Osteocyte (in vitro differentiated cells): ENCODE results near the gene HSP90B1. TPM values are rescaled to one million over a fixed set of nuclear protein-coding genes. Genes with fewer than 3 reads are reported as not detected.

Source experiments
- DNase-seq: peaks from one replicate; pipeline ENCODE4 v3.0.0; 2021; ENCODE audit warnings: mixed read lengths; ENCODE audit not compliant: unreplicated experiment; ENCODE audit errors: extremely low spot score
- H3K27ac Mint-ChIP-seq: one replicate; pipeline ENCODE4 v1.8.0; 2021; ENCODE audit warnings: mild to moderate bottlenecking, mixed read lengths; ENCODE audit not compliant: unreplicated experiment
- H3K27me3 Mint-ChIP-seq: one replicate; pipeline ENCODE4 v1.8.0; 2021; ENCODE audit warnings: mixed read lengths; ENCODE audit not compliant: unreplicated experiment
- H3K36me3 Mint-ChIP-seq: one replicate; pipeline ENCODE4 v1.8.0; 2021; ENCODE audit warnings: mixed read lengths; ENCODE audit not compliant: unreplicated experiment
- H3K4me1 Mint-ChIP-seq: one replicate; pipeline ENCODE4 v1.8.0; 2021; ENCODE audit warnings: mixed read lengths; ENCODE audit not compliant: unreplicated experiment
- H3K4me3 Mint-ChIP-seq: one replicate; pipeline ENCODE4 v1.8.0; 2021; ENCODE audit warnings: mild to moderate bottlenecking, moderate library complexity, mixed read lengths; ENCODE audit not compliant: unreplicated experiment
- H3K9me3 Mint-ChIP-seq: one replicate; pipeline ENCODE4 v1.8.0; 2021; ENCODE audit warnings: mixed read lengths; ENCODE audit not compliant: unreplicated experiment
- total RNA-seq: library from RNA; stranded (reverse); gene quantifications from 2 replicates; pipeline ENCODE4 v1.2.1, GENCODE V29; 2021
- TF ChIP-seq, protein P1 (sequence below): fragments of 200-600 bp; sonication (generic); IDR thresholded peaks from 2 replicates; pipeline ENCODE4 v1.5.0; 2021; ENCODE audit warnings: antibody characterized with exemption, mild to moderate bottlenecking, moderate library complexity

The HSP90B1 gene
- total RNA-seq, 1 donor from 2014 or later: 682 TPM

DNA sequence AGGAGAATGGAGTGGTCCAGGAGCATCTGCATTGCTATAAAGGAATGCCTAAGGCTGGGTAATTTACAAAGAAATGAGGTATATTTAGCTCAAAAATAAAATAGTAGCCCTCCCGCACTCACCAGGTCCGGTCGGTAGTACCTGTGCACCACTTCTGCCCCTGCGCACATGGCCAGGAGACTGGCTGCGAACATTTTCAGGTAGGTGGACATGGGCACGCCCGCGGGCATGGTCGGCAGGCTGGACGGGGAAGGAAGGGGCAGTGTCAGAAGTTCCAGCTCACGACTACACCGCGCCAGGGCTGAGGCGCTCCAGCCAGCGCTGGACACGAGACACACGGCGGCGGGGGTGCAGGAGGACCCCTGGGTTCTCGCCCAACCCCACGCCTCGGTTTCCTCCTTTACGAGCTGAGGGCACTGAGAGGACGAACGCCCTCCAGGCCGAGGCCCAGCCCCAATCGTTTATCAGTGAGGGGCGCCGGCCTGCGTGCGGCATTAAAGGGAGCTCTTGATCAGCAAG, 26.4 kb downstream of the HSP90B1 start:
- DNase-seq: no peak
- TF ChIP-seq, protein P1, sequence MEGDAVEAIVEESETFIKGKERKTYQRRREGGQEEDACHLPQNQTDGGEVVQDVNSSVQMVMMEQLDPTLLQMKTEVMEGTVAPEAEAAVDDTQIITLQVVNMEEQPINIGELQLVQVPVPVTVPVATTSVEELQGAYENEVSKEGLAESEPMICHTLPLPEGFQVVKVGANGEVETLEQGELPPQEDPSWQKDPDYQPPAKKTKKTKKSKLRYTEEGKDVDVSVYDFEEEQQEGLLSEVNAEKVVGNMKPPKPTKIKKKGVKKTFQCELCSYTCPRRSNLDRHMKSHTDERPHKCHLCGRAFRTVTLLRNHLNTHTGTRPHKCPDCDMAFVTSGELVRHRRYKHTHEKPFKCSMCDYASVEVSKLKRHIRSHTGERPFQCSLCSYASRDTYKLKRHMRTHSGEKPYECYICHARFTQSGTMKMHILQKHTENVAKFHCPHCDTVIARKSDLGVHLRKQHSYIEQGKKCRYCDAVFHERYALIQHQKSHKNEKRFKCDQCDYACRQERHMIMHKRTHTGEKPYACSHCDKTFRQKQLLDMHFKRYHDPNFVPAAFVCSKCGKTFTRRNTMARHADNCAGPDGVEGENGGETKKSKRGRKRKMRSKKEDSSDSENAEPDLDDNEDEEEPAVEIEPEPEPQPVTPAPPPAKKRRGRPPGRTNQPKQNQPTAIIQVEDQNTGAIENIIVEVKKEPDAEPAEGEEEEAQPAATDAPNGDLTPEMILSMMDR: no peak
- Mint-ChIP-seq H3K9me3 (no peaks in the 10 kb centered on the region), H3K27me3 (no peaks in the 10 kb centered on the region), H3K4me3 (peak overlapping the region; percentile 94), H3K4me1 (peaks cover 36% of the 10 kb centered on the region), H3K27ac (peak overlapping the region; percentile 100), H3K36me3 (peaks cover 24% of the 10 kb centered on the region)

DNA sequence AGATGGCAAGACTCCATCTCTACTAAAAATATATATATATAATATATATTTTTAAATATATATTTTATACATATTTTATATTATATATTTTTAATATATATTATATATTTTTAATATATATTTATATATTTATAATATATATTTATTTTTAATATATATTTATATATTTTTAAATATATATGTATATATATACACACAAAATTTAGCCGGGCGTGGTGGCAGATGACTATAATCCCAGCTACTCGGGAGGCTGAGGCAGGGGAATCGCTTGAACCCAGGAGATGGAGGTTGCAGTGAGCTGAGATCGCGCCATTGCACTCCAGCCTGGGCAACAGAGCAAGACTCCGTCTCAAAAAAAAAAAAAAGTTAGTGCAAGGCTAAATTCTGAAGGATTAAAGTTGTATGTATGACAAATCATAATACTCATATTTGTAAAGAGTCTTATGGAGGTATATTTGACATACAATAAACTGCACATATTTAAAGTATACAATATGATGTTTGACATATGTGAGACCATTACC, 27.7 kb downstream of the HSP90B1 start:
- TF ChIP-seq, protein P1: no peak
- Mint-ChIP-seq H3K27me3 (no peaks in the 10 kb centered on the region), H3K4me3 (peak overlapping the region; percentile 94), H3K36me3 (peaks cover 14% of the 10 kb centered on the region), H3K4me1 (peaks cover 36% of the 10 kb centered on the region), H3K27ac (peak overlapping the region; percentile 100), H3K9me3 (no peaks in the 10 kb centered on the region)
- DNase-seq: no peak

DNA sequence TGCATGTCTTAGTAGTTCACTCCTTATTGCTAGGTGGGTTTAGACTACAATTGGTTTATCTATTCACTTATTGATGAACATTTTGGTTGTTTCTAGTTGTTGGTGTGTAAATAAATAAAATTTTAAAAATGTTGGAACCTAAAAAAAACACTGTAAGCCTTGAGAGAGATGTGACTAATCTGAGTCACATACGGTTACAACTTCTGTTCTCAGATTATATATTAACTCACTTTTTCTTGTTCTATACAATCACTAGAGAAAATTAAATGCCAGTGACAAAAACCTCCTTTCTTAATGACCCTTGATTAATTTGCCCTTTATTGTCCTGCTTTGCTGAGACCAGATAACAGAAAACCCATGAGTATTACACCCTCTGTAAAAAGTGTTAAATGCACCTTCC, 28.4 kb downstream of the HSP90B1 start:
- no peak overlapping the region for H3K4me3 Mint-ChIP-seq
- no peaks in the 10 kb centered on the region for H3K27me3 Mint-ChIP-seq
- DNase-seq: no peak
- TF ChIP-seq, protein P1: no peak
- H3K27ac Mint-ChIP-seq: peak overlapping the region; percentile 83
- H3K36me3 Mint-ChIP-seq: peaks cover 11% of the 10 kb centered on the region
- no peaks in the 10 kb centered on the region for H3K9me3 Mint-ChIP-seq
- peaks cover 40% of the 10 kb centered on the region for H3K4me1 Mint-ChIP-seq

DNA sequence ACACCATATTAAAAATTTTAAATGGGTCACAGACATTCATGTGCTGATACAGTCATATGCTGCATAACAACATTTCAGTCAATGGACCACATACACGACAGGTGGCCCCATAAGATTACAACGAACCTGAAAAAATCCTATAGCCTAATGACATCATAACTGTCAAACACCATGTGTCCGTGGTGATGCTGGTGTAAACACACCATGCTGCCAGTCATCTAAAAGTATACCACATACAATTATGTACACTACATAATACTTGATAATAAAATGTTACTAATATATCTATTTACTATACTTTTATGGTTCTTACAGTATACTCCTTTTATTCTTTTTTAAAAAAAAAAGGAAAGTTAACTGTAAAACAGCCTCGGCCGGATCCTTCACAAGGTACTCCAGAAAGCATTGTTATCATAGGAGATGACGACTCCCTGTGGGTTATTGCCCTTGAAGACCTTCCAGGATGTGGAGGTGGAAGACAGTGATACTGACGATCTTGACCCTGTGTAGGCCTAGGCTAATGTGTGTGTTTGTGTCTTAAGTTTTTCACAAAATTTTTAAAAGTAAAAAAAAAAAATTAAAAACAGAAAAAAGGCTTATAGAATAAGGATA, 30.5 kb downstream of the HSP90B1 start:
- Mint-ChIP-seq H3K27me3 (no peaks in the 10 kb centered on the region), H3K4me3 (no peak overlapping the region), H3K27ac (no peak overlapping the region), H3K36me3 (no peaks in the 10 kb centered on the region), H3K9me3 (no peaks in the 10 kb centered on the region), H3K4me1 (peaks cover 35% of the 10 kb centered on the region)
- no peak for DNase-seq
- TF ChIP-seq, protein P1: no peak

DNA sequence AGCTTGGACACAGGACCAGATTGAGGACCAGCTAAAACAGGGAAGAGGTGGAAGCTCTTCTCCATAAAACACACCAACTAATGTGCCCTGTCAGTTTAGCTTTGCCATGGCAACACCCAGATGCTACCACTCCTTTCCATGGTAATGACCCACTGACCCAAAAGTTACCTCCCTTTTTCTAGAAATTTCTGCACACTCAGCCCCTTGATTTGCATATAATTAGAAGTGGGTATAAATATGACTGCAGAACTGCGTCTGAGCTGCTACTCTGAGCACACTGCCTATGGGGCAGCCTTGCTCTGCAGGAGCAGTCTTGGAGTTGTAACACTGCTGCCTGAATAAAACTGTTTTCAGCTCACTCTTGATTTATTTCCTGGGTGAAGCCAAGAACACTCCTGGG, 32.3 kb downstream of the HSP90B1 start:
- H3K27me3 Mint-ChIP-seq: no peaks in the 10 kb centered on the region
- peaks cover 35% of the 10 kb centered on the region for H3K4me1 Mint-ChIP-seq
- H3K9me3 Mint-ChIP-seq: no peaks in the 10 kb centered on the region
- no peak overlapping the region for H3K27ac Mint-ChIP-seq
- no peak overlapping the region for H3K4me3 Mint-ChIP-seq
- DNase-seq: no peak
- TF ChIP-seq, protein P1: no peak
- no peaks in the 10 kb centered on the region for H3K36me3 Mint-ChIP-seq
